Panc1 (cell line): Measurements from ENCODE around the gene IFI30.

Experiments
- SIN3A ChIP-seq: IDR thresholded peaks from 2 replicates; pipeline ENCODE4 v1.6.1; 2012; ENCODE audit warnings: low read depth, mild to moderate bottlenecking, low read length, moderate library complexity, borderline replicate concordance; ENCODE audit not compliant: insufficient read depth
- TCF7L2 ChIP-seq: IDR thresholded peaks from 2 replicates; pipeline ENCODE4 v1.6.1; 2011; ENCODE audit warnings: mild to moderate bottlenecking, low read depth, low read length, inconsistent platforms

GRCh38 chr19:18171605-18172327, 1.8 kb upstream of the IFI30 start:
- no peak for TF ChIP-seq SIN3A
- TF ChIP-seq TCF7L2 = no peak
